ENCODE results near the gene XCL1.

The XCL1 gene

DNA sequence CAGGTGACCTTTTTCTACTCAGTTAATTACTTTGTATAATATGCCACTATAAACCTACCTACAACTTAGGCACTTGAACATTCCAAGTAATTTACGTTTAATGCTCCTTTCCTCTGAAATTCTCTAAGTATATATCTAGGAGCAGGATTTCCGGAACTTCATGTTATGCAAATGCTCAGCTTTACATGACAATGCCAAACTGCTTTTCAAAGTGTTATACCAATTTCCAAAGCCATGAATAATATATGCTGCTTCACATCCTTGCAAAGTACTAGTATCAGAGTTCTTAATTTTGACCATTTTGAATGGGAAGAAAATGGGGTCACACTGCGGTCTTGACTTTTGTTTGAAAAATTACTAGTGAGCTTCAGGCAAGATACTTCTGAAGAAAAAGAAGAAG, 5.8 kb upstream of the XCL1 start:
- TF ChIP-seq FOXP2 (optimal IDR thresholded peaks at IDR 0.05; ENCODE audit: borderline replicate concordance, extremely low read depth, extremely low read length, insufficient read depth), result no peak
- no peak for TF ChIP-seq POLR2AphosphoS5 (IDR thresholded peaks at IDR 0.05; ENCODE audit: low read depth, low read length)
- TF ChIP-seq TAF1 (IDR thresholded peaks at IDR 0.05; ENCODE audit: borderline replicate concordance, insufficient read depth, low read length), result no peak
- no peak for TF ChIP-seq SIN3A (IDR thresholded peaks at IDR 0.05; ENCODE audit: borderline replicate concordance, insufficient read depth, low read length)
- no peak for TF ChIP-seq REST (IDR thresholded peaks at IDR 0.05; ENCODE audit: insufficient read depth in 1 of 2, low read depth in 2 of 2, low read length in 2 of 2)

DNA sequence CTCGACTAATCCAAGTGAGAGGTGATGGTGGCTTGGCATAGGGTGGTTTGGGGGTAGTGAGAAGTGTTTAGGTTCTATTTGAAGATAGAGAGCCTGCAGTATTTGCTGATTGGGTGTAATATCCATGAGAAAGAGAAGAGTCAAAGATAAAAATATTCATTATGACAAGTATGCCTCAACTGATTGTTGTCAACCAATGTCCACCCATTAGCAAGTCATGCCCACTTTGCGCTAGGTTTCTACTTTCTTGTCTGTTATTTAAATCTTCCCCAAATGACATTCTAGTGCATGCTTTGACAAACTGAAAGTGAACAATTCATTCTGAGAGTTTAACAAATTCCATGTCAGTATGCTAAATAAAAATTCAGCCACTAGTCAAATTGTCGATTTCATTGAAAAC, 3.8 kb upstream of the XCL1 start:
- TF ChIP-seq REST (IDR thresholded peaks at IDR 0.05; ENCODE audit: insufficient read depth in 1 of 2, low read depth in 2 of 2, low read length in 2 of 2), result no peak
- no peak for TF ChIP-seq SIN3A (IDR thresholded peaks at IDR 0.05; ENCODE audit: borderline replicate concordance, insufficient read depth, low read length)
- no peak for TF ChIP-seq TAF1 (IDR thresholded peaks at IDR 0.05; ENCODE audit: borderline replicate concordance, insufficient read depth, low read length)

DNA sequence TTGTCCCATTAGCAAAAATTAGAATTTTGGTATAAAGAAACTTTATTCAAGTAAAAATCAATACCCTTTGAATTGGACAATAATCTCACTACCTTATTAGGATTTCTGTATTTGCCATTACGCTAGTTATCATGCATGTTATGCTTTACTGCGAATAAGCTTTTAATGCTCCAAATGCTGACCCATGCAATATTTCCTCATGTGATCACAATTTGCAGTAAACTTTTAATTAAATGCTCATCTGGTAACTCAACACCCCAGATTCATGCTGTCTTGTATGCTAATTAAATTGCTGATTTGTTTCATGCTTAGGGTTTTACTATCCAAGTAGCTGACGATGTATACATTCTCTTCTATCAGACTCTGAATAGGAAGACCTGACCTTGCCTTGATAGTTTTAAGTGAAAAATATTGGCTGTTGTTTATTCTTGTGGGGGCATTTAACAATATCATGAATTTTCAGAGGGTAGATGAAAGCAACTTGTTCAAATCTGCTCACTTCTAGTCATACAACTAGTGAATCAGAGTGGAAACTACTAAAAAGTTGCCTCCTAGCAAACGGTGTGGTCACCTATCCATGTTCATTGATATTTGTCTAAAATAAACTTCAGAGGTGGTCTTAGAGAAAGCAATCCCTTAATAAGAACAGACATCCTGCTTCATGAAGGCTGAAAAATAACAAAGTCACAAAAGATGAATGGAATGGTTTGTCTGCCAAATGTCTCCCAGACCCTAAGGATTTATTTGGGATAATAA, 5.6 kb downstream of the XCL1 start:
- TF ChIP-seq SIN3A (IDR thresholded peaks at IDR 0.05; ENCODE audit: borderline replicate concordance, insufficient read depth, low read length), result no peak

- peak; percentile 22; the same call in 1 of the 2 replicates for TF ChIP-seq POLR2AphosphoS5 (IDR thresholded peaks at IDR 0.05; ENCODE audit: low read depth, low read length)
- peak; percentile 75; the same call in 1 of the 2 replicates for TF ChIP-seq SIN3A (IDR thresholded peaks at IDR 0.05; ENCODE audit: borderline replicate concordance, insufficient read depth, low read length)
- peak; percentile 43 for TF ChIP-seq FOXP2 (optimal IDR thresholded peaks at IDR 0.05; ENCODE audit: borderline replicate concordance, extremely low read depth, extremely low read length, insufficient read depth)
- no peak for TF ChIP-seq REST (IDR thresholded peaks at IDR 0.05; ENCODE audit: insufficient read depth in 1 of 2, low read depth in 2 of 2, low read length in 2 of 2)
- no peak for TF ChIP-seq TAF1 (IDR thresholded peaks at IDR 0.05; ENCODE audit: borderline replicate concordance, insufficient read depth, low read length)
Observed at GRCh38 chr1:168582688-168583336, 6.4 kb downstream of the XCL1 start.

GRCh38 chr1:168583571-168583970, 7.2 kb downstream of the XCL1 start:
- TF ChIP-seq REST (IDR thresholded peaks at IDR 0.05; ENCODE audit: insufficient read depth in 1 of 2, low read depth in 2 of 2, low read length in 2 of 2) (no peak), TAF1 (IDR thresholded peaks at IDR 0.05; ENCODE audit: borderline replicate concordance, insufficient read depth, low read length) (no peak), FOXP2 (optimal IDR thresholded peaks at IDR 0.05; ENCODE audit: borderline replicate concordance, extremely low read depth, extremely low read length, insufficient read depth) (no peak), SIN3A (IDR thresholded peaks at IDR 0.05; ENCODE audit: borderline replicate concordance, insufficient read depth, low read length) (no peak)
